GM23338 (cell line): ENCODE measurements around the gene RASL10B. TPM values are rescaled to one million over a fixed set of nuclear protein-coding genes. Genes with fewer than 3 reads are reported as not detected.

Experiments
- ATAC-seq: fragments of 200-7000 bp; cut with Tn5 transposase; 3 replicates; pipeline ENCODE4 v1.9.1; 2020
- DNase-seq: peaks from one replicate; pipeline ENCODE4 v3.0.0-alpha.2; 2015; ENCODE audit warnings: low spot score
- H2AFZ ChIP-seq: fragments of 200-600 bp; sonication (generic); 2 replicates; pipeline ENCODE4 v1.8.0; 2016; ENCODE audit warnings: antibody characterized with exemption, mild to moderate bottlenecking, moderate library complexity
- H3F3A ChIP-seq: fragments of 200-600 bp; sonication (generic); replicated peaks from 2 replicates; pipeline ENCODE4 v1.8.0; 2017; ENCODE audit warnings: antibody characterized with exemption, mixed run types, low read depth
- H3K27ac ChIP-seq: fragments of 200-600 bp; sonication (generic); 2 replicates; pipeline ENCODE4 v1.6.1; 2016; ENCODE audit warnings: low read depth
- H3K27me3 ChIP-seq: fragments of 200-600 bp; sonication (generic); 2 replicates; pipeline ENCODE4 v1.8.0; 2016; ENCODE audit warnings: mild to moderate bottlenecking, mixed run types, moderate library complexity; ENCODE audit not compliant: insufficient read depth
- H3K36me3 ChIP-seq: fragments of 200-600 bp; sonication (generic); 2 replicates; pipeline ENCODE4 v1.8.0; 2016; ENCODE audit warnings: mild to moderate bottlenecking; ENCODE audit not compliant: insufficient read depth
- H3K4me1 ChIP-seq: fragments of 200-600 bp; sonication (generic); 2 replicates; pipeline ENCODE4 v1.8.0; 2016; ENCODE audit warnings: mild to moderate bottlenecking, moderate library complexity; ENCODE audit not compliant: insufficient read depth
- H3K4me2 ChIP-seq: fragments of 200-600 bp; sonication (generic); 2 replicates; pipeline ENCODE4 v1.7.1; 2017; ENCODE audit warnings: mixed run types
- H3K4me3 ChIP-seq: fragments of 200-600 bp; sonication (generic); 2 replicates; pipeline ENCODE4 v1.6.1; 2016; ENCODE audit warnings: mixed run types
- H3K79me2 ChIP-seq: fragments of 200-600 bp; sonication (generic); replicated peaks from 2 replicates; pipeline ENCODE4 v1.8.0; 2017; ENCODE audit warnings: mild to moderate bottlenecking; ENCODE audit not compliant: insufficient read depth
- H3K9me2 ChIP-seq: fragments of 200-600 bp; sonication (generic); 2 replicates; pipeline ENCODE4 v1.8.0; 2017; ENCODE audit not compliant: insufficient read depth
- H4K20me1 ChIP-seq: fragments of 200-600 bp; sonication (generic); replicated peaks from 2 replicates; pipeline ENCODE4 v1.8.0; 2017; ENCODE audit warnings: mild to moderate bottlenecking; ENCODE audit not compliant: insufficient read depth
- H3K27ac Mint-ChIP-seq: 2 replicates; pipeline ENCODE4 v1.8.0; 2020; ENCODE audit warnings: inconsistent platforms, mild to moderate bottlenecking, moderate library complexity, mixed read lengths
- H3K27me3 Mint-ChIP-seq: 3 replicates; pipeline ENCODE4 v1.8.0; 2022; ENCODE audit warnings: low read depth, mild to moderate bottlenecking, moderate library complexity, mixed read lengths, inconsistent platforms; ENCODE audit not compliant: insufficient read depth, poor library complexity
- H3K36me3 Mint-ChIP-seq: 3 replicates; pipeline ENCODE4 v1.8.0; 2021; ENCODE audit warnings: low read depth, mild to moderate bottlenecking, inconsistent platforms, moderate library complexity, mixed read lengths
- H3K4me1 Mint-ChIP-seq: 3 replicates; pipeline ENCODE4 v1.8.0; 2020; ENCODE audit warnings: mild to moderate bottlenecking, inconsistent platforms, mixed read lengths
- H3K4me3 Mint-ChIP-seq: 3 replicates; pipeline ENCODE4 v1.8.0; 2021; ENCODE audit warnings: moderate library complexity, mild to moderate bottlenecking, inconsistent platforms, mixed read lengths
- H3K9me3 Mint-ChIP-seq: 3 replicates; pipeline ENCODE4 v1.8.0; 2020; ENCODE audit warnings: moderate library complexity, mild to moderate bottlenecking, inconsistent platforms, mixed read lengths
- CREB1 ChIP-seq: fragments of 250-450 bp; sonication (Bioruptor Pico); IDR thresholded peaks from 2 replicates; pipeline ENCODE4 v1.5.0; 2020; ENCODE audit warnings: low read depth, mild to moderate bottlenecking, moderate library complexity
- CTCF ChIP-seq, 2 experiments: fragments of 200-600 bp in 1 of 2; sonication (generic) in 1 of 2; conservative IDR thresholded peaks; 2 replicates each; pipeline versions ENCODE4 v1.5.1 to v1.6.1; 2016 to 2017; ENCODE audit warnings: antibody characterized with exemption in 2 of 2, low read depth in 2 of 2, mild to moderate bottlenecking in 2 of 2, moderate library complexity in 1 of 2
- EZH2 ChIP-seq: fragments of 200-600 bp; sonication (generic); IDR thresholded peaks from one replicate; pipeline ENCODE4 v1.8.0; 2017; ENCODE audit warnings: antibody characterized with exemption, mild to moderate bottlenecking, low read depth; ENCODE audit not compliant: unreplicated experiment
- JUNB ChIP-seq: IDR thresholded peaks from one replicate; pipeline ENCODE4 v1.6.1; 2016; ENCODE audit warnings: antibody characterized with exemption; ENCODE audit not compliant: unreplicated experiment
- NANOG ChIP-seq: IDR thresholded peaks from 2 replicates; pipeline ENCODE4 v1.6.1; 2016; ENCODE audit warnings: antibody characterized with exemption, borderline replicate concordance
- POLR2AphosphoS5 ChIP-seq: IDR thresholded peaks from 2 replicates; pipeline ENCODE4 v1.6.1; 2016; ENCODE audit warnings: antibody characterized with exemption, low read depth
- STAT1 ChIP-seq: IDR thresholded peaks from one replicate; pipeline ENCODE4 v1.6.1; 2016; ENCODE audit warnings: antibody characterized with exemption; ENCODE audit not compliant: unreplicated experiment
- ZNF114 ChIP-seq: fragments of 250-450 bp; sonication (Bioruptor Pico); IDR thresholded peaks from 2 replicates; pipeline ENCODE4 v1.5.0; 2020; ENCODE audit warnings: mild to moderate bottlenecking, moderate library complexity
- ZNF331 ChIP-seq: fragments of 250-450 bp; sonication (Bioruptor Pico); IDR thresholded peaks from 2 replicates; pipeline ENCODE4 v1.5.0; 2020; ENCODE audit warnings: low read depth, mild to moderate bottlenecking, moderate library complexity
- polyA plus RNA-seq: library from polyadenylated mRNA; unstranded; fragments of >200 nt; fragmentation: Nextera tagmentation; extraction: Ambion mirVana; gene quantifications from 2 replicates; pipeline ENCODE4 v1.2.1, GENCODE V29; 2016
- total RNA-seq: library from RNA; depleted of rRNA; stranded (reverse); fragments of >200 nt; shearing (Covaris generic); gene quantifications from 2 replicates; pipeline ENCODE4 v1.2.3, GENCODE V29; 2014
- TF ChIP-seq, protein P1 (sequence below): fragments of 250-450 bp; sonication (Bioruptor Pico); IDR thresholded peaks from 2 replicates; pipeline ENCODE4 v1.5.0; 2020; ENCODE audit warnings: mild to moderate bottlenecking, moderate library complexity
- TF ChIP-seq, protein P2 (sequence below): IDR thresholded peaks from 2 replicates; pipeline ENCODE4 v1.6.1; 2016; ENCODE audit warnings: antibody characterized with exemption

The RASL10B gene
- total and polyA plus RNA-seq, 2 experiments from 2014 or later = 7.1 to 26.2 TPM

DNA sequence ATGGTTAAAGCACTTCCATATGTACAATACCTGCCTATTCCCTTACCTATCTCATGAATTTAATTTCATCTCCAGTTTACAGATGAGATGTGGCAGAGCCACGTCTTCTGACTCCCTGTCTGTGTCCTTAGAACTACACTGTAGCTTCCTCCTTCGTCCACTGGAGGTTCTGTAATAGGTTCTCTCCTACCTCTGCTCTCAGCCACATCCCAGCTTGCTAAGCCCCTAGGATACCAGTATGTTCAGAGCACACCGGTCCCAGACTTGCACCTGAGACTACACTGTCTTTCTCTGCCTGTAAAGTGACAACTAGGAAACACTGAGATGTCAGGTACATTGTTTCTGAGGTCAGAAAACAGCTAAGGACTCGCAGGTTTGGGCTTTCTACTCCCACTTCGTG, 3.8 kb upstream of the RASL10B start (continued):
- TF ChIP-seq, protein P1, sequence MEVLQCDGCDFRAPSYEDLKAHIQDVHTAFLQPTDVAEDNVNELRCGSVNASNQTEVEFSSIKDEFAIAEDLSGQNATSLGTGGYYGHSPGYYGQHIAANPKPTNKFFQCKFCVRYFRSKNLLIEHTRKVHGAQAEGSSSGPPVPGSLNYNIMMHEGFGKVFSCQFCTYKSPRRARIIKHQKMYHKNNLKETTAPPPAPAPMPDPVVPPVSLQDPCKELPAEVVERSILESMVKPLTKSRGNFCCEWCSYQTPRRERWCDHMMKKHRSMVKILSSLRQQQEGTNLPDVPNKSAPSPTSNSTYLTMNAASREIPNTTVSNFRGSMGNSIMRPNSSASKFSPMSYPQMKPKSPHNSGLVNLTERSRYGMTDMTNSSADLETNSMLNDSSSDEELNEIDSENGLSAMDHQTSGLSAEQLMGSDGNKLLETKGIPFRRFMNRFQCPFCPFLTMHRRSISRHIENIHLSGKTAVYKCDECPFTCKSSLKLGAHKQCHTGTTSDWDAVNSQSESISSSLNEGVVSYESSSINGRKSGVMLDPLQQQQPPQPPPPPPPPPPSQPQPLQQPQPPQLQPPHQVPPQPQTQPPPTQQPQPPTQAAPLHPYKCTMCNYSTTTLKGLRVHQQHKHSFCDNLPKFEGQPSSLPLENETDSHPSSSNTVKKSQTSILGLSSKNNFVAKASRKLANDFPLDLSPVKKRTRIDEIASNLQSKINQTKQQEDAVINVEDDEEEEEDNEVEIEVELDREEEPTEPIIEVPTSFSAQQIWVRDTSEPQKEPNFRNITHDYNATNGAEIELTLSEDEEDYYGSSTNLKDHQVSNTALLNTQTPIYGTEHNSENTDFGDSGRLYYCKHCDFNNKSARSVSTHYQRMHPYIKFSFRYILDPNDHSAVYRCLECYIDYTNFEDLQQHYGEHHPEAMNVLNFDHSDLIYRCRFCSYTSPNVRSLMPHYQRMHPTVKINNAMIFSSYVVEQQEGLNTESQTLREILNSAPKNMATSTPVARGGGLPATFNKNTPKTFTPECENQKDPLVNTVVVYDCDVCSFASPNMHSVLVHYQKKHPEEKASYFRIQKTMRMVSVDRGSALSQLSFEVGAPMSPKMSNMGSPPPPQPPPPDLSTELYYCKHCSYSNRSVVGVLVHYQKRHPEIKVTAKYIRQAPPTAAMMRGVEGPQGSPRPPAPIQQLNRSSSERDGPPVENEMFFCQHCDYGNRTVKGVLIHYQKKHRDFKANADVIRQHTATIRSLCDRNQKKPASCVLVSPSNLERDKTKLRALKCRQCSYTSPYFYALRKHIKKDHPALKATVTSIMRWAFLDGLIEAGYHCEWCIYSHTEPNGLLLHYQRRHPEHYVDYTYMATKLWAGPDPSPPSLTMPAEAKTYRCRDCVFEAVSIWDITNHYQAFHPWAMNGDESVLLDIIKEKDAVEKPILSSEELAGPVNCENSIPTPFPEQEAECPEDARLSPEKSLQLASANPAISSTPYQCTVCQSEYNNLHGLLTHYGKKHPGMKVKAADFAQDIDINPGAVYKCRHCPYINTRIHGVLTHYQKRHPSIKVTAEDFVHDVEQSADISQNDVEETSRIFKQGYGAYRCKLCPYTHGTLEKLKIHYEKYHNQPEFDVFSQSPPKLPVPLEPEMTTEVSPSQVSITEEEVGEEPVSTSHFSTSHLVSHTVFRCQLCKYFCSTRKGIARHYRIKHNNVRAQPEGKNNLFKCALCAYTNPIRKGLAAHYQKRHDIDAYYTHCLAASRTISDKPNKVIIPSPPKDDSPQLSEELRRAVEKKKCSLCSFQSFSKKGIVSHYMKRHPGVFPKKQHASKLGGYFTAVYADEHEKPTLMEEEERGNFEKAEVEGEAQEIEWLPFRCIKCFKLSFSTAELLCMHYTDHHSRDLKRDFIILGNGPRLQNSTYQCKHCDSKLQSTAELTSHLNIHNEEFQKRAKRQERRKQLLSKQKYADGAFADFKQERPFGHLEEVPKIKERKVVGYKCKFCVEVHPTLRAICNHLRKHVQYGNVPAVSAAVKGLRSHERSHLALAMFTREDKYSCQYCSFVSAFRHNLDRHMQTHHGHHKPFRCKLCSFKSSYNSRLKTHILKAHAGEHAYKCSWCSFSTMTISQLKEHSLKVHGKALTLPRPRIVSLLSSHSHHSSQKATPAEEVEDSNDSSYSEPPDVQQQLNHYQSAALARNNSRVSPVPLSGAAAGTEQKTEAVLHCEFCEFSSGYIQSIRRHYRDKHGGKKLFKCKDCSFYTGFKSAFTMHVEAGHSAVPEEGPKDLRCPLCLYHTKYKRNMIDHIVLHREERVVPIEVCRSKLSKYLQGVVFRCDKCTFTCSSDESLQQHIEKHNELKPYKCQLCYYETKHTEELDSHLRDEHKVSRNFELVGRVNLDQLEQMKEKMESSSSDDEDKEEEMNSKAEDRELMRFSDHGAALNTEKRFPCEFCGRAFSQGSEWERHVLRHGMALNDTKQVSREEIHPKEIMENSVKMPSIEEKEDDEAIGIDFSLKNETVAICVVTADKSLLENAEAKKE = no peak
- TF ChIP-seq JUNB (no peak), ZNF331 (CRISPR knock-in tag) (no peak), POLR2AphosphoS5 (no peak), ZNF114 (CRISPR knock-in tag) (no peak), EZH2 (no peak), STAT1 (no peak), NANOG (no peak)
- TF ChIP-seq, protein P2, sequence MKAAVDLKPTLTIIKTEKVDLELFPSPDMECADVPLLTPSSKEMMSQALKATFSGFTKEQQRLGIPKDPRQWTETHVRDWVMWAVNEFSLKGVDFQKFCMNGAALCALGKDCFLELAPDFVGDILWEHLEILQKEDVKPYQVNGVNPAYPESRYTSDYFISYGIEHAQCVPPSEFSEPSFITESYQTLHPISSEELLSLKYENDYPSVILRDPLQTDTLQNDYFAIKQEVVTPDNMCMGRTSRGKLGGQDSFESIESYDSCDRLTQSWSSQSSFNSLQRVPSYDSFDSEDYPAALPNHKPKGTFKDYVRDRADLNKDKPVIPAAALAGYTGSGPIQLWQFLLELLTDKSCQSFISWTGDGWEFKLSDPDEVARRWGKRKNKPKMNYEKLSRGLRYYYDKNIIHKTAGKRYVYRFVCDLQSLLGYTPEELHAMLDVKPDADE = no peak

DNA sequence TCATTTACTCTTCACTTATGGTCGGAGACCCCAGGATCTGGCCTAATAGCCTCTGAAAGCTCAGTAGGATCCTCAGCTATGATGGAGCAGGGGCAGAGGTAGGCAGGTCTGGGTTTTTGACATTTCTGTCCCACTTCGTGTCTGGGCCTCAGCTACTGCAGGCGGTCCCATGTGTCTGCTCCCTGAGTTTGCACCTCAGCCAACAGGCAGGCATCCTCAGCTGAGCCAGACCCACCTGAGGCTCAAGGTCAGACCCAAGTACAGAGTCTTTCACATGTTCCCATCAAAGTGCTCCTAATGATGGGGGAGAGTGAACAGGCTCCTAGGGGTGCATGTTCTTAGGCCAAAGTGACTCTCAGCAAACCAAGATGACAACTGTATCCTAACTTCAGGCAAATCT, 2.9 kb upstream of the RASL10B start:
- Histone ChIP-seq H3K79me2 (no peaks in the 10 kb centered on the region), H3K9me2 (no peaks in the 10 kb centered on the region), H3K4me1 (peaks cover 31% of the 10 kb centered on the region), H3K4me2 (no peak overlapping the region), H2AFZ (no peak overlapping the region), H3K27ac (no peak overlapping the region), H3K36me3 (peaks cover 10% of the 10 kb centered on the region), H3K4me3 (no peak overlapping the region), H3K27me3 (peaks cover 13% of the 10 kb centered on the region), H3F3A (0 out of 2 replicates have a peak, but pooled peaks cover 3% of the 10 kb centered on the region), H4K20me1 (no peaks in the 10 kb centered on the region; the same call in 1 of the 2 replicates)
- Mint-ChIP-seq H3K27me3 (peaks cover 13% of the 10 kb centered on the region), H3K9me3 (no peaks in the 10 kb centered on the region), H3K4me3 (no peak overlapping the region), H3K4me1 (peaks cover 41% of the 10 kb centered on the region), H3K27ac (no peak overlapping the region), H3K36me3 (peaks cover 20% of the 10 kb centered on the region)
- DNase-seq (no peak), ATAC-seq (no peak)
- no peak for TF ChIP-seq CTCF (conservative IDR thresholded peaks at IDR 0.05; ENCODE audit: low read depth in 2 of 2)
- TF ChIP-seq STAT1 = no peak
- TF ChIP-seq JUNB = no peak
- no peak for TF ChIP-seq CREB1 (CRISPR knock-in tag)
- no peak for TF ChIP-seq EZH2
